H9 (cell line): ENCODE results near the gene CCDC127. TPM values are rescaled to one million over a fixed set of nuclear protein-coding genes. Genes with fewer than 3 reads are reported as not detected.

Source experiments
- DNase-seq: peaks from one replicate; pipeline ENCODE4 v3.0.0-alpha.2; 2017
- H2AFZ ChIP-seq: one replicate; pipeline ENCODE4 v1.6.1; 2013; ENCODE audit warnings: mild to moderate bottlenecking, low read length, control low read depth, moderate library complexity
- H2AK5ac ChIP-seq: 2 replicates; pipeline ENCODE4 v1.6.1; 2013; ENCODE audit warnings: low read length, control low read depth, mixed read lengths; ENCODE audit not compliant: insufficient read length
- H2BK120ac ChIP-seq: one replicate; pipeline ENCODE4 v1.6.1; 2013; ENCODE audit warnings: low read depth, mild to moderate bottlenecking, low read length, control low read depth, inconsistent platforms; ENCODE audit not compliant: poor library complexity, severe bottlenecking
- H2BK12ac ChIP-seq: 2 replicates; pipeline ENCODE4 v1.6.1; 2013; ENCODE audit warnings: low read length, control low read depth, mixed read lengths, low read depth; ENCODE audit not compliant: insufficient read length
- H2BK15ac ChIP-seq: 2 replicates; pipeline ENCODE4 v1.6.1; 2013; ENCODE audit warnings: low read depth, low read length, control low read depth
- H2BK20ac ChIP-seq: one replicate; pipeline ENCODE4 v1.6.1; 2013; ENCODE audit warnings: low read depth, mild to moderate bottlenecking, low read length, control low read depth, inconsistent platforms; ENCODE audit not compliant: poor library complexity, severe bottlenecking
- H2BK5ac ChIP-seq: 2 replicates; pipeline ENCODE4 v1.6.1; 2013; ENCODE audit warnings: low read length, control low read depth, mixed read lengths; ENCODE audit not compliant: insufficient read length
- H3K14ac ChIP-seq: 2 replicates; pipeline ENCODE4 v1.6.1; 2013; ENCODE audit warnings: low read length, control low read depth; ENCODE audit not compliant: insufficient read depth
- H3K18ac ChIP-seq: 2 replicates; pipeline ENCODE4 v1.6.1; 2013; ENCODE audit warnings: low read depth, mild to moderate bottlenecking, mixed read lengths, low read length, control low read depth; ENCODE audit not compliant: insufficient read length
- H3K23ac ChIP-seq: 2 replicates; pipeline ENCODE4 v1.6.1; 2013; ENCODE audit warnings: low read length, control low read depth, mixed read lengths, low read depth; ENCODE audit not compliant: insufficient read length
- H3K23me2 ChIP-seq: 2 replicates; pipeline ENCODE4 v1.6.1; 2013; ENCODE audit warnings: low read depth, mild to moderate bottlenecking, mixed read lengths, low read length, control low read depth; ENCODE audit not compliant: insufficient read length, poor library complexity, severe bottlenecking
- H3K27ac ChIP-seq: 2 replicates; pipeline ENCODE4 v1.5.1; 2013; ENCODE audit warnings: low read length, control low read depth, mixed read lengths, low read depth; ENCODE audit not compliant: insufficient read length
- H3K27me3 ChIP-seq: 2 replicates; pipeline ENCODE4 v1.6.1; 2013; ENCODE audit warnings: low read length, control low read depth, inconsistent platforms; ENCODE audit not compliant: insufficient read depth
- H3K4ac ChIP-seq: 2 replicates; pipeline ENCODE4 v1.6.1; 2013; ENCODE audit warnings: low read depth, mild to moderate bottlenecking, control low read depth, inconsistent platforms, low read length, moderate library complexity
- H3K4me1 ChIP-seq: 2 replicates; pipeline ENCODE4 v1.6.1; 2013; ENCODE audit warnings: low read length, control low read depth, inconsistent platforms; ENCODE audit not compliant: insufficient read depth
- H3K4me2 ChIP-seq: 2 replicates; pipeline ENCODE4 v1.6.1; 2013; ENCODE audit warnings: low read length, control low read depth, mixed read lengths; ENCODE audit not compliant: insufficient read length, insufficient read depth
- H3K56ac ChIP-seq: 2 replicates; pipeline ENCODE4 v1.6.1; 2013; ENCODE audit warnings: low read depth, mild to moderate bottlenecking, mixed read lengths, low read length, control low read depth; ENCODE audit not compliant: insufficient read length
- H3K79me1 ChIP-seq: 2 replicates; pipeline ENCODE4 v1.6.1; 2013; ENCODE audit warnings: low read depth, mild to moderate bottlenecking, moderate library complexity, low read length, control low read depth, inconsistent platforms; ENCODE audit not compliant: insufficient read depth, poor library complexity, severe bottlenecking
- H3K79me2 ChIP-seq: 2 replicates; pipeline ENCODE4 v1.6.1; 2013; ENCODE audit warnings: low read length, control low read depth, inconsistent platforms; ENCODE audit not compliant: insufficient read depth
- H3K9ac ChIP-seq: 2 replicates; pipeline ENCODE4 v1.6.1; 2013; ENCODE audit warnings: low read length, control low read depth, mixed read lengths; ENCODE audit not compliant: insufficient read length; ENCODE audit errors: extremely low read depth
- H3K9me3 ChIP-seq: one replicate; pipeline ENCODE4 v1.6.1; 2013; ENCODE audit warnings: low read depth, low read length, inconsistent platforms; ENCODE audit not compliant: control insufficient read depth
- H3T11ph ChIP-seq: one replicate; pipeline ENCODE4 v1.6.1; 2013; ENCODE audit warnings: mild to moderate bottlenecking, low read length, control low read depth, inconsistent platforms
- H4K20me1 ChIP-seq: one replicate; pipeline ENCODE4 v1.6.1; 2013; ENCODE audit not compliant: control insufficient read depth, insufficient read length, insufficient read depth
- H4K5ac ChIP-seq: 2 replicates; pipeline ENCODE4 v1.6.1; 2013; ENCODE audit warnings: low read depth, mild to moderate bottlenecking, mixed read lengths, low read length, control low read depth; ENCODE audit not compliant: insufficient read length
- H4K8ac ChIP-seq: replicated peaks from 2 replicates; pipeline ENCODE4 v1.6.1; 2013; ENCODE audit warnings: low read length, control low read depth, mixed read lengths, low read depth; ENCODE audit not compliant: insufficient read length
- H4K91ac ChIP-seq: 2 replicates; pipeline ENCODE4 v1.6.1; 2013; ENCODE audit warnings: low read depth, mild to moderate bottlenecking, moderate library complexity, mixed read lengths, low read length, control low read depth; ENCODE audit not compliant: insufficient read length
- H3K27ac Mint-ChIP-seq, 3 experiments: 2 replicates in 2 of 3; 3 replicates in 1 of 3; pipeline ENCODE4 v1.8.0; 2020 to 2021; ENCODE audit warnings: mixed read lengths in 3 of 3, mild to moderate bottlenecking in 1 of 3, moderate library complexity in 1 of 3
- H3K27me3 Mint-ChIP-seq: 2 replicates; pipeline ENCODE4 v1.8.0; 2021; ENCODE audit warnings: low read depth, mild to moderate bottlenecking, moderate library complexity, mixed read lengths
- H3K36me3 Mint-ChIP-seq, 3 experiments: 2 replicates in 2 of 3; 3 replicates in 1 of 3; pipeline ENCODE4 v1.8.0; 2020 to 2021; ENCODE audit warnings: low read depth in 3 of 3, mixed read lengths in 3 of 3; ENCODE audit not compliant: insufficient read depth in 1 of 3
- H3K4me1 Mint-ChIP-seq, 2 experiments: 2 replicates each; pipeline ENCODE4 v1.8.0; 2020; ENCODE audit warnings: mixed read lengths in 2 of 2
- H3K4me3 Mint-ChIP-seq, 2 experiments: 2 replicates in 1 of 2; 3 replicates in 1 of 2; pipeline ENCODE4 v1.8.0; 2020 to 2021; ENCODE audit warnings: mild to moderate bottlenecking in 2 of 2, mixed read lengths in 2 of 2, moderate library complexity in 1 of 2
- H3K9me3 Mint-ChIP-seq, 2 experiments: 2 replicates in 1 of 2; 3 replicates in 1 of 2; pipeline ENCODE4 v1.8.0; 2020; ENCODE audit warnings: mild to moderate bottlenecking in 2 of 2, mixed read lengths in 2 of 2, moderate library complexity in 1 of 2
- WGBS: extraction: QIAGEN DNeasy Blood & Tissue Kit; methylation state at CpG from one replicate; pipeline ENCODE4 v1.1.7; 2013; ENCODE audit warnings: missing lambda C conversion rate, low lambda C conversion rate, mixed read lengths; ENCODE audit not compliant: insufficient read length; ENCODE audit errors: extremely low coverage; 5-methylcytosine and 5-hydroxymethylcytosine counted together
- total RNA-seq: library from RNA; stranded (reverse); gene quantifications from 2 replicates; pipeline ENCODE4 v1.2.1, GENCODE V29; 2021
- TF ChIP-seq, protein P1 (sequence below): fragments of 200-600 bp; sonication (generic); conservative IDR thresholded peaks from 3 replicates; pipeline ENCODE4 v1.8.0; 2021; ENCODE audit warnings: antibody characterized with exemption, mild to moderate bottlenecking

CCDC127 gene
- total RNA-seq, 1 experiment from 2014 or later: 9.0 TPM

DNA sequence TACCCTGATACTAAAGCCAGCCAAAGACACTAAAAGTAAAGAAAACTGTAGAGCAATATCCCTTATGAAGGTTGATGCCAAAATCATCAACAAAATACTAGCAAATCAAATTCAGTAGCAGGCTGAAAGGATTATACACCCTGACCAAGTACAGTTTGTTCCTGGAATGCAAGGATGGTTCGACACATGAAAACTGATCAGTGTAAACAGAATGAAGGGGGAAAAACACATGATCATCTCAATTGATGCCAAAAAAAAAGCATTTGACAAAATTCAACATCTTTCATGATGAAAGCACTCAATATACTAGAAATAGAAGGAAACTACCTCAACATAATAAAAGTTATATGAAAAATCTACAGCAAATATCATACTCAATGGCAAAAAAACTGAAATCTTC, 70.2 kb downstream of the CCDC127 start:
- H2AK5ac ChIP-seq: no peak overlapping the region
- no peak overlapping the region for H2BK20ac ChIP-seq
- H3K27ac Mint-ChIP-seq: no peak overlapping the region
- H3K27me3 Mint-ChIP-seq: no peaks in the 10 kb centered on the region
- no peaks in the 10 kb centered on the region for H3K79me2 ChIP-seq
- H3K9me3 ChIP-seq: peaks cover 9% of the 10 kb centered on the region
- no peak overlapping the region for H3K9ac ChIP-seq
- no peak overlapping the region for H3K4ac ChIP-seq
- no peak overlapping the region for H3K4me2 ChIP-seq
- no peaks in the 10 kb centered on the region for H4K20me1 ChIP-seq
- no peak overlapping the region for H3T11ph ChIP-seq
- H3K27ac ChIP-seq: no peak overlapping the region
- no peaks in the 10 kb centered on the region for H3K79me1 ChIP-seq
- no peak overlapping the region for H2BK120ac ChIP-seq
- no peak overlapping the region for H3K56ac ChIP-seq
- H3K4me1 Mint-ChIP-seq: no peaks in the 10 kb centered on the region
- no peaks in the 10 kb centered on the region for H3K4me1 ChIP-seq
- peaks cover 48 to 92% (median 90%) of the 10 kb centered on the region in 3 experiments for H3K36me3 Mint-ChIP-seq
- no peak overlapping the region for H3K23ac ChIP-seq
- H3K23me2 ChIP-seq: no peaks in the 10 kb centered on the region
- no peak overlapping the region for H4K91ac ChIP-seq
- no peak overlapping the region for H3K14ac ChIP-seq
- H2BK5ac ChIP-seq: no peak overlapping the region
- no peak overlapping the region for H3K18ac ChIP-seq
- H3K9me3 Mint-ChIP-seq: peaks cover 18 to 23% of the 10 kb centered on the region in 2 experiments
- H4K8ac ChIP-seq: no peak overlapping the region
- no peak overlapping the region for H2AFZ ChIP-seq
- H3K4me3 Mint-ChIP-seq: no peak overlapping the region
- H2BK15ac ChIP-seq: no peak overlapping the region
- no peak overlapping the region for H4K5ac ChIP-seq
- H2BK12ac ChIP-seq: no peak overlapping the region
- WGBS: no CpG with 5 or more reads among the region's 1 CpG
- TF ChIP-seq, protein P1, sequence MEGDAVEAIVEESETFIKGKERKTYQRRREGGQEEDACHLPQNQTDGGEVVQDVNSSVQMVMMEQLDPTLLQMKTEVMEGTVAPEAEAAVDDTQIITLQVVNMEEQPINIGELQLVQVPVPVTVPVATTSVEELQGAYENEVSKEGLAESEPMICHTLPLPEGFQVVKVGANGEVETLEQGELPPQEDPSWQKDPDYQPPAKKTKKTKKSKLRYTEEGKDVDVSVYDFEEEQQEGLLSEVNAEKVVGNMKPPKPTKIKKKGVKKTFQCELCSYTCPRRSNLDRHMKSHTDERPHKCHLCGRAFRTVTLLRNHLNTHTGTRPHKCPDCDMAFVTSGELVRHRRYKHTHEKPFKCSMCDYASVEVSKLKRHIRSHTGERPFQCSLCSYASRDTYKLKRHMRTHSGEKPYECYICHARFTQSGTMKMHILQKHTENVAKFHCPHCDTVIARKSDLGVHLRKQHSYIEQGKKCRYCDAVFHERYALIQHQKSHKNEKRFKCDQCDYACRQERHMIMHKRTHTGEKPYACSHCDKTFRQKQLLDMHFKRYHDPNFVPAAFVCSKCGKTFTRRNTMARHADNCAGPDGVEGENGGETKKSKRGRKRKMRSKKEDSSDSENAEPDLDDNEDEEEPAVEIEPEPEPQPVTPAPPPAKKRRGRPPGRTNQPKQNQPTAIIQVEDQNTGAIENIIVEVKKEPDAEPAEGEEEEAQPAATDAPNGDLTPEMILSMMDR: no peak
- H3K27me3 ChIP-seq: no peaks in the 10 kb centered on the region
- no peak for DNase-seq

Other genes with a start within 250 kb of the CCDC127 start
- 41.9 and 44.3 TPM in 2 replicates for gene PLEKHG4B, start 126.0 kb downstream of the CCDC127 start, total RNA-seq
- not detected in 2 replicates for gene LRRC14B, start 26.7 kb downstream of the CCDC127 start, total RNA-seq
- 78.7 and 84.8 TPM in 2 replicates for gene SDHA, start 167 bp upstream of the CCDC127 start, total RNA-seq
- 84.9 and 91.5 TPM in 2 replicates for gene PDCD6, start 53.5 kb upstream of the CCDC127 start, total RNA-seq
- 1.7 and 2.2 TPM in 2 replicates for gene AHRR, start 103.6 kb upstream of the CCDC127 start, total RNA-seq
- gene EXOC3, start 225.0 kb upstream of the CCDC127 start, total RNA-seq: 36.7 and 37.6 TPM in 2 replicates